Activated B cell treated with CpG ODN at 0.5 μM for 24 hours (primary cell): ENCODE measurements around the gene MICU2. TPM values are rescaled to one million over a fixed set of nuclear protein-coding genes. Genes with fewer than 3 reads are reported as not detected.

Source experiments
- ATAC-seq: fragments of 200-7000 bp; cut with Tn5 transposase; one replicate; pipeline ENCODE4 v1.10.0; 2021; ENCODE audit warnings: low read depth, mild to moderate bottlenecking, moderate library complexity
- CTCF ChIA-PET: fragments of 350-600 bp; sonication (Branson Sonifier 250); formaldehyde crosslinking; loops from one replicate; lab custom pipeline; 2021; ENCODE audit warnings: antibody characterized with exemption; lab: Charles Lee
- POLR2A ChIA-PET: fragments of 350-600 bp; sonication (Branson Sonifier 250); formaldehyde crosslinking; loops from one replicate; lab custom pipeline; 2021; ENCODE audit warnings: antibody characterized with exemption; lab: Charles Lee
- DNase-seq: peaks from one replicate; pipeline ENCODE4 v3.0.0; 2022
- H3K27ac Mint-ChIP-seq: one replicate; pipeline ENCODE4 v1.8.0; 2020; ENCODE audit warnings: mixed read lengths
- H3K27me3 Mint-ChIP-seq: one replicate; pipeline ENCODE4 v1.8.0; 2021; ENCODE audit warnings: mixed read lengths
- H3K36me3 Mint-ChIP-seq: one replicate; pipeline ENCODE4 v1.8.0; 2021; ENCODE audit warnings: low read depth, mixed read lengths
- H3K4me1 Mint-ChIP-seq: one replicate; pipeline ENCODE4 v1.8.0; 2021; ENCODE audit warnings: mixed read lengths
- H3K4me3 Mint-ChIP-seq: one replicate; pipeline ENCODE4 v1.8.0; 2020; ENCODE audit warnings: mild to moderate bottlenecking, mixed read lengths
- H3K9me3 Mint-ChIP-seq: one replicate; pipeline ENCODE4 v1.8.0; 2020; ENCODE audit warnings: mixed read lengths
- intact Hi-C: fragments of 100-400 bp; cut with micrococcal nuclease; formaldehyde crosslinking; loops from one replicate; pipeline ENCODE4 v1.15.1; 2024
- total RNA-seq: library from RNA; stranded (reverse); gene quantifications from 2 replicates; pipeline ENCODE4 v1.2.3, GENCODE V29; 2022
- TF ChIP-seq, protein P1 (sequence below): fragments of 200-600 bp; IDR thresholded peaks from one replicate; pipeline ENCODE4 v1.8.0; 2022; ENCODE audit warnings: antibody characterized with exemption, mild to moderate bottlenecking

Gene MICU2
- total RNA-seq, 1 donor from 2014 or later = 41.3 TPM

DNA sequence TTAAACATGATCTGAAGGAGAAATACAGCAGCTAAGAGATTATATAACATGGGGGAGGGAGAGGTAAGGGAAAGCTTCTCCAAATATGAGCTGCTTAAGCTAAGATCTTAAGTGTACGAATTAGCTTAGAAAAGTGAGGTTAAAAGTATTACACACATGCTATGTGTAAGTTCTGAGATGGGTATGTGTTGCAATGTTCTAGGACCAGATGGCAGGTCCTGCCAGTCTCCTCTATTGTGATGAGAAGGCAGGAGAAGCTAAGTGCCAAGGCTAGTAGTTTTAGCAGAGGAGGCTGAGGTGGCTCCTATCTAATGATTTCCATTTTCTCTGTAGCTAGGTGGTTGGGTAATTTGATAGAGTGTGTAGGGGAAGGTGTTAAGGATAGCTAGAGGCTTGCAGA is 57.6 kb downstream of the MICU2 start:
- Mint-ChIP-seq H3K4me3 (no peak overlapping the region), H3K27ac (peak overlapping the region; percentile 68), H3K9me3 (no peaks in the 10 kb centered on the region), H3K4me1 (peaks cover 21% of the 10 kb centered on the region), H3K27me3 (no peaks in the 10 kb centered on the region), H3K36me3 (peaks cover 29% of the 10 kb centered on the region)
- TF ChIP-seq, protein P1, sequence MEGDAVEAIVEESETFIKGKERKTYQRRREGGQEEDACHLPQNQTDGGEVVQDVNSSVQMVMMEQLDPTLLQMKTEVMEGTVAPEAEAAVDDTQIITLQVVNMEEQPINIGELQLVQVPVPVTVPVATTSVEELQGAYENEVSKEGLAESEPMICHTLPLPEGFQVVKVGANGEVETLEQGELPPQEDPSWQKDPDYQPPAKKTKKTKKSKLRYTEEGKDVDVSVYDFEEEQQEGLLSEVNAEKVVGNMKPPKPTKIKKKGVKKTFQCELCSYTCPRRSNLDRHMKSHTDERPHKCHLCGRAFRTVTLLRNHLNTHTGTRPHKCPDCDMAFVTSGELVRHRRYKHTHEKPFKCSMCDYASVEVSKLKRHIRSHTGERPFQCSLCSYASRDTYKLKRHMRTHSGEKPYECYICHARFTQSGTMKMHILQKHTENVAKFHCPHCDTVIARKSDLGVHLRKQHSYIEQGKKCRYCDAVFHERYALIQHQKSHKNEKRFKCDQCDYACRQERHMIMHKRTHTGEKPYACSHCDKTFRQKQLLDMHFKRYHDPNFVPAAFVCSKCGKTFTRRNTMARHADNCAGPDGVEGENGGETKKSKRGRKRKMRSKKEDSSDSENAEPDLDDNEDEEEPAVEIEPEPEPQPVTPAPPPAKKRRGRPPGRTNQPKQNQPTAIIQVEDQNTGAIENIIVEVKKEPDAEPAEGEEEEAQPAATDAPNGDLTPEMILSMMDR = no peak
- ChIA-PET POLR2A (interaction anchor here (0.6 kb wide), 1 partner anchor 8 kb away, joined by 5 read pairs; no protein-coding TSS in a partner anchor), CTCF (interaction anchor here (0.8 kb wide), 1 partner anchor 12 kb away, joined by 3 read pairs; no protein-coding TSS in a partner anchor)
- intact Hi-C loops = no loop called here
- no peak for ATAC-seq
- no peak for DNase-seq

DNA sequence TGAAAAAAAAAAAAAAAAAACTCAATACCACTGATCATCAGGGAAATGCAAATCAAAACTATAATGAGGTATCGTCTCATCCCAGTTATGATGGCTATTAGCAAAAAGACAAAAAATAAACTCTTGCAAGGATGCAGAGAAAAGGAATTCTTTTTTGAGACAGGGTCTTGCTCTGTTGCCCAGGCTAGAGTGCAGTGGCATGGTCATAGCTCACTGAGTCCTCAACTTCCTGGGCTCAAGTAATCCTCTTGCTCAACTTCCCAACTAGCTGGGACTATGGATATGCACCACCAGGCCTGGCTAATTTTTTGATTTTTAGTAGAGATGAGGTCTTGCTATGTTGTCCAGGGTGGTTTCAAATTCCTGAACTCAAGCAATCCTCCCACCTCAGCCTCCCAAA is 59.5 kb downstream of the MICU2 start:
- TF ChIP-seq, protein P1 = no peak
- Mint-ChIP-seq H3K27ac (no peak overlapping the region), H3K36me3 (peaks cover 28% of the 10 kb centered on the region), H3K4me1 (peaks cover 21% of the 10 kb centered on the region), H3K4me3 (no peak overlapping the region), H3K9me3 (no peaks in the 10 kb centered on the region), H3K27me3 (no peaks in the 10 kb centered on the region)
- ChIA-PET CTCF (no interaction called here), POLR2A (no interaction called here)
- DNase-seq = no peak
- intact Hi-C loops = no loop called here
- ATAC-seq = no peak

DNA sequence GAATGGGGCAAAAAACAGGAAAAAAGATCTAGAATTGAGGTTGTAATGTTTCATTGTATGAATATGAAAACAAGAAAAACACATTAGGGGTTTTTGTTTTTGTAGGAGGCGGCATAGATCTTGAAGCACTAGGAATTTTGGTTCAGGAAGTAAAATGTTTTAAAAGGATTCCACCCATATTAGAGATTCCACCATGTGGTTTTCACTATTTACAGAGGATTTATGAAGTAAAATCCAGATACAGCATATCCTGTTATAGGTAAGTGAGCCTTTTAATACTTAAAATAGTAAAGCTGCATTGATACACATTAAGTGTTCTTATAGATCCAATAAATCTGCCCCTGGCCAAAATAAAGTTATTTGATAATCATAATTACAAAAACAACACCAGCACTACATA is 61.4 kb downstream of the MICU2 start:
- DNase-seq (no peak), ATAC-seq (no peak)
- intact Hi-C loops = no loop called here
- H3K9me3 Mint-ChIP-seq = no peaks in the 10 kb centered on the region
- POLR2A ChIA-PET = no interaction called here
- H3K4me3 Mint-ChIP-seq = no peak overlapping the region
- H3K27me3 Mint-ChIP-seq = no peaks in the 10 kb centered on the region
- TF ChIP-seq, protein P1 = no peak
- peaks cover 44% of the 10 kb centered on the region for H3K36me3 Mint-ChIP-seq
- no peak overlapping the region for H3K27ac Mint-ChIP-seq
- H3K4me1 Mint-ChIP-seq = peaks cover 24% of the 10 kb centered on the region
- CTCF ChIA-PET = no interaction called here

DNA sequence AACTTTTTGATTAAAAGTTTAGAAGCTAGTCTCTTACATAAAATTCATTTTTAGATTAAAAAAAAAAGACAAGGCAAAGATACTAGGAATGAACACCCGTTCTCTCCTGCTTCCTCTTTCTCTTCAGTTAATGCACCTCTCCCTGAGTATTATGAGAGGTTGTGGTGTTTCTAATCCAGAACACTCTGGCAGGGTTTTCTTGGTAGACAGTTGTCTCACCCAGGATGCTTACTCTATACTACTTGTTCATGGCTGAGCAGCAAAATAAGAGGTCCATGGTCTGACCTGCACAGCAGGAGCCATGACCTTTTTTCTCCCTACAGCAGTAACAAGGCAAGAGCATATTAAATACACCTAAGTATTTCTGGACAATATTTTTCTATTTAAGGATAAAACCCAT is 62.0 kb downstream of the MICU2 start:
- no peaks in the 10 kb centered on the region for H3K27me3 Mint-ChIP-seq
- H3K36me3 Mint-ChIP-seq = peaks cover 46% of the 10 kb centered on the region
- ATAC-seq = no peak
- H3K4me1 Mint-ChIP-seq = peaks cover 24% of the 10 kb centered on the region
- CTCF ChIA-PET = no interaction called here
- POLR2A ChIA-PET = no interaction called here
- no peaks in the 10 kb centered on the region for H3K9me3 Mint-ChIP-seq
- no peak overlapping the region for H3K4me3 Mint-ChIP-seq
- H3K27ac Mint-ChIP-seq = no peak overlapping the region
- TF ChIP-seq, protein P1 = no peak
- intact Hi-C loops = no loop called here
- no peak for DNase-seq

DNA sequence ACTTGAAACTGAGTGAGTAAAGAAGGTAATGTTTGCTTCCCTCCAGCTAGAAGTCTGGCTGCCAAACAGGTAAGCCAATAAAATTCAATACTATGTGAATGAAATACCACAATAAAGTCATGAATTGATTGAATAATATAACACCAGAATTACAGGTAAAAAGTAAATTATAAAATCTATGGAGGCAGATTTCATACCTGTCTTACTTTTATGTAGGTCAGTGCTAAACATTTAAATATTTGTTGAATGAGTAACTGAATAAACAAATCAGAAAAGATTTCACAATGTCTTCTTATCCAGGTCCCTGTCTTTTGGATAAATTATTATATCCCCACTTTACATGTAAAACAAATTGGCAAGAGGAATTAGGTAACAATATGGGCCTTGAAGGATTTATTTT is 62.7 kb downstream of the MICU2 start:
- H3K4me3 Mint-ChIP-seq = no peak overlapping the region
- TF ChIP-seq, protein P1 = no peak
- no peak overlapping the region for H3K27ac Mint-ChIP-seq
- H3K27me3 Mint-ChIP-seq = no peaks in the 10 kb centered on the region
- ATAC-seq = no peak
- peaks cover 48% of the 10 kb centered on the region for H3K36me3 Mint-ChIP-seq
- DNase-seq = no peak
- peaks cover 24% of the 10 kb centered on the region for H3K4me1 Mint-ChIP-seq
- H3K9me3 Mint-ChIP-seq = no peaks in the 10 kb centered on the region
- ChIA-PET CTCF (no interaction called here), POLR2A (no interaction called here)
- intact Hi-C loops = no loop called here
